Measurements from ENCODE around the gene KIRREL3. TPM values are rescaled to one million over a fixed set of nuclear protein-coding genes. Genes with fewer than 3 reads are reported as not detected.

Gene KIRREL3
- polyA plus RNA-seq, 1 donor (not counting 4 experiments of a cell fraction or from before 2014, with no cell fraction given): 0.04 TPM

DNA sequence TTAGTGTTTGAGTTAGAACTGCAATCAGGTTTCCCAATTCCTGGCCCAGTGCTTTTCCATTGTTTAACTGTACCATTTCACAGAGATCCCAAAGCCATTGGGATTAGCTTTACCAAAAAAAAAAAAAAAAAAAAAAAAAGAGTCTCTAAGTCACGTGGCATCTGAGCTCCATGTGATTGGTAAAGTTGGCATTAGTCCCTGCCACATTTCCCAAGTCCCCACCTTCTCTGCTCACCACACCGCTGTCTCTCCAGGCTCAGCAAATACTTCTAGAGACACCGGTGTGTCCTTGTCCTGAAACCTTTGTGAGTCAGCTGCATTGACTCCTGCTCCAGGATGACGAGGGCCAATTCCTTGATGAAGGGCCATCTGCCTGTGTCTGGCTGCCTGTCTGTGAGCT, 305.3 kb downstream of the KIRREL3 start:
- H3K79me2 ChIP-seq (ENCODE audit: control insufficient read depth, insufficient read depth, low read length): no peaks in the 10 kb centered on the region
- FAIRE-seq (no peak), DNase-seq (ENCODE audit: low read depth, low spot score) (no peak)
- no peaks in the 10 kb centered on the region for H4K20me1 ChIP-seq (ENCODE audit: control insufficient read depth, extremely low read depth, insufficient read depth, low read length)
- no peak overlapping the region for H3K27ac ChIP-seq (ENCODE audit: control insufficient read depth, insufficient read depth, low read length)
- H3K27me3 ChIP-seq (ENCODE audit: control insufficient read depth, extremely low read depth, insufficient read depth, low read length): no peaks in the 10 kb centered on the region
- H3K9me3 ChIP-seq (ENCODE audit: control insufficient read depth, low read depth, low read length): no peaks in the 10 kb centered on the region
- no peak for TF ChIP-seq EZH2 (IDR thresholded peaks at IDR 0.05; ENCODE audit: low read length)
- TF ChIP-seq, protein P1, sequence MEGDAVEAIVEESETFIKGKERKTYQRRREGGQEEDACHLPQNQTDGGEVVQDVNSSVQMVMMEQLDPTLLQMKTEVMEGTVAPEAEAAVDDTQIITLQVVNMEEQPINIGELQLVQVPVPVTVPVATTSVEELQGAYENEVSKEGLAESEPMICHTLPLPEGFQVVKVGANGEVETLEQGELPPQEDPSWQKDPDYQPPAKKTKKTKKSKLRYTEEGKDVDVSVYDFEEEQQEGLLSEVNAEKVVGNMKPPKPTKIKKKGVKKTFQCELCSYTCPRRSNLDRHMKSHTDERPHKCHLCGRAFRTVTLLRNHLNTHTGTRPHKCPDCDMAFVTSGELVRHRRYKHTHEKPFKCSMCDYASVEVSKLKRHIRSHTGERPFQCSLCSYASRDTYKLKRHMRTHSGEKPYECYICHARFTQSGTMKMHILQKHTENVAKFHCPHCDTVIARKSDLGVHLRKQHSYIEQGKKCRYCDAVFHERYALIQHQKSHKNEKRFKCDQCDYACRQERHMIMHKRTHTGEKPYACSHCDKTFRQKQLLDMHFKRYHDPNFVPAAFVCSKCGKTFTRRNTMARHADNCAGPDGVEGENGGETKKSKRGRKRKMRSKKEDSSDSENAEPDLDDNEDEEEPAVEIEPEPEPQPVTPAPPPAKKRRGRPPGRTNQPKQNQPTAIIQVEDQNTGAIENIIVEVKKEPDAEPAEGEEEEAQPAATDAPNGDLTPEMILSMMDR (optimal IDR thresholded peaks at IDR 0.05 in 1 of 3, IDR thresholded peaks at IDR 0.05 in 1 of 3, conservative IDR thresholded peaks at IDR 0.05 in 1 of 3; ENCODE audit: extremely low read depth in 1 of 3, insufficient read depth in 2 of 3, low read length in 3 of 3): no peak
- no peak overlapping the region for H3K9ac ChIP-seq (ENCODE audit: control insufficient read depth, extremely low read depth, insufficient read depth, low read length)
- H3K36me3 ChIP-seq (ENCODE audit: control insufficient read depth in 2 of 2, extremely low read depth in 1 of 2, insufficient read depth in 2 of 2, low read length in 2 of 2): no peaks in the 10 kb centered on the region
- no peaks in the 10 kb centered on the region for H3K9me1 ChIP-seq (ENCODE audit: control insufficient read depth, extremely low read depth, insufficient read depth, low read length)
- no peak overlapping the region for H2AFZ ChIP-seq (ENCODE audit: control insufficient read depth, low read length)
- dilution Hi-C loops (cut with MboI; ENCODE audit: extremely low pct_ligation_motif_present, low sequenced_read_pairs): no loop called here
- H3K4me3 ChIP-seq (ENCODE audit: control insufficient read depth in 2 of 3, extremely low read depth in 1 of 3, insufficient read depth in 2 of 3, low read depth in 1 of 3, low read length in 3 of 3): no peak overlapping the region
- H3K4me2 ChIP-seq (ENCODE audit: control insufficient read depth, extremely low read depth, insufficient read depth, low read depth, low read length): no peak overlapping the region
- peaks cover 6% of the 10 kb centered on the region for H3K4me1 ChIP-seq (ENCODE audit: control insufficient read depth, extremely low read depth, insufficient read depth, low read length)

GRCh38 chr11:126694065-126694625, 306.4 kb downstream of the KIRREL3 start:
- dilution Hi-C loops (cut with MboI; ENCODE audit: extremely low pct_ligation_motif_present, low sequenced_read_pairs): no loop called here
- no peaks in the 10 kb centered on the region for H4K20me1 ChIP-seq (ENCODE audit: control insufficient read depth, extremely low read depth, insufficient read depth, low read length)
- DNase-seq (ENCODE audit: low read depth, low spot score): no peak
- H3K27ac ChIP-seq (ENCODE audit: control insufficient read depth, insufficient read depth, low read length): no peak overlapping the region
- no peak for FAIRE-seq
- TF ChIP-seq, protein P1 (optimal IDR thresholded peaks at IDR 0.05 in 1 of 3, IDR thresholded peaks at IDR 0.05 in 1 of 3, conservative IDR thresholded peaks at IDR 0.05 in 1 of 3; ENCODE audit: extremely low read depth in 1 of 3, insufficient read depth in 2 of 3, low read length in 3 of 3): no peak
- no peak for TF ChIP-seq EZH2 (IDR thresholded peaks at IDR 0.05; ENCODE audit: low read length)
- no peak overlapping the region for H3K4me2 ChIP-seq (ENCODE audit: control insufficient read depth, extremely low read depth, insufficient read depth, low read depth, low read length)
- no peaks in the 10 kb centered on the region for H3K9me1 ChIP-seq (ENCODE audit: control insufficient read depth, extremely low read depth, insufficient read depth, low read length)
- no peak overlapping the region for H2AFZ ChIP-seq (ENCODE audit: control insufficient read depth, low read length)
- H3K79me2 ChIP-seq (ENCODE audit: control insufficient read depth, insufficient read depth, low read length): no peaks in the 10 kb centered on the region
- no peaks in the 10 kb centered on the region for H3K36me3 ChIP-seq (ENCODE audit: control insufficient read depth in 2 of 2, extremely low read depth in 1 of 2, insufficient read depth in 2 of 2, low read length in 2 of 2)
- no peak overlapping the region for H3K9ac ChIP-seq (ENCODE audit: control insufficient read depth, extremely low read depth, insufficient read depth, low read length)
- H3K4me1 ChIP-seq (ENCODE audit: control insufficient read depth, extremely low read depth, insufficient read depth, low read length): peaks cover 6% of the 10 kb centered on the region
- H3K9me3 ChIP-seq (ENCODE audit: control insufficient read depth, low read depth, low read length): no peaks in the 10 kb centered on the region
- no peak overlapping the region for H3K4me3 ChIP-seq (ENCODE audit: control insufficient read depth in 2 of 3, extremely low read depth in 1 of 3, insufficient read depth in 2 of 3, low read depth in 1 of 3, low read length in 3 of 3)
- no peaks in the 10 kb centered on the region for H3K27me3 ChIP-seq (ENCODE audit: control insufficient read depth, extremely low read depth, insufficient read depth, low read length)
